OCI-LY7 (cell line): Measurements from ENCODE around the gene TRAF3IP1.

Experiments
- CTCF ChIP-seq: fragments of 200-600 bp; sonication (generic); conservative IDR thresholded peaks from 2 replicates; pipeline ENCODE4 v1.5.1; 2014; ENCODE audit warnings: mild to moderate bottlenecking, antibody characterized with exemption, low read length, moderate library complexity, mixed read lengths
- EZH2phosphoT487 ChIP-seq: fragments of 200-600 bp; sonication (generic); IDR thresholded peaks from 2 replicates; pipeline ENCODE4 v1.6.1; 2018; ENCODE audit warnings: low read depth, borderline replicate concordance, mild to moderate bottlenecking, mixed run types, antibody characterized with exemption, low read length, moderate library complexity, mixed read lengths

- TF ChIP-seq EZH2phosphoT487 (no peak), CTCF (no peak)
Observed at GRCh38 chr2:238277695-238278094, 42.6 kb upstream of the TRAF3IP1 start.
